GM04504 (cell line): ENCODE data around the gene ZNF138.

ENCODE experiments used
- DNase-seq: peaks from one replicate; pipeline ENCODE4 v3.0.0-alpha.2; 2012; ENCODE audit warnings: low read depth

Gene ZNF138

GRCh38 chr7:64875658-64876406 is 81.6 kb downstream of the ZNF138 start:
- DNase-seq: no peak

- no peak for DNase-seq
These were observed 82.8 kb downstream of the ZNF138 start for GRCh38 chr7:64876792-64877713.

GRCh38 chr7:64877714-64878610 is 83.7 kb downstream of the ZNF138 start:
- no peak for DNase-seq

- no peak for DNase-seq
These were observed 84.5 kb downstream of the ZNF138 start for GRCh38 chr7:64878684-64879083.

- no peak for DNase-seq
These were observed 85.0 kb downstream of the ZNF138 start for GRCh38 chr7:64879086-64879730.

- DNase-seq: no peak
These were observed 85.6 kb downstream of the ZNF138 start for GRCh38 chr7:64879800-64880199.

- no peak for DNase-seq
These were observed 86.4 kb downstream of the ZNF138 start for GRCh38 chr7:64880322-64881297.

- no peak for DNase-seq
These were observed 87.4 kb downstream of the ZNF138 start for GRCh38 chr7:64881461-64882287.

GRCh38 chr7:64882341-64883112 is 88.3 kb downstream of the ZNF138 start:
- no peak for DNase-seq
